GM23338 (cell line): ENCODE data around the gene REXO5. TPM values are rescaled to one million over a fixed set of nuclear protein-coding genes. Genes with fewer than 3 reads are reported as not detected.

ENCODE experiments used
- ATAC-seq: fragments of 200-7000 bp; cut with Tn5 transposase; 3 replicates; pipeline ENCODE4 v1.9.1; 2020
- DNase-seq: peaks from one replicate; pipeline ENCODE4 v3.0.0-alpha.2; 2015; ENCODE audit warnings: low spot score
- H2AFZ ChIP-seq: fragments of 200-600 bp; sonication (generic); 2 replicates; pipeline ENCODE4 v1.8.0; 2016; ENCODE audit warnings: antibody characterized with exemption, mild to moderate bottlenecking, moderate library complexity
- H3F3A ChIP-seq: fragments of 200-600 bp; sonication (generic); replicated peaks from 2 replicates; pipeline ENCODE4 v1.8.0; 2017; ENCODE audit warnings: antibody characterized with exemption, mixed run types, low read depth
- H3K27ac ChIP-seq: fragments of 200-600 bp; sonication (generic); 2 replicates; pipeline ENCODE4 v1.6.1; 2016; ENCODE audit warnings: low read depth
- H3K27me3 ChIP-seq: fragments of 200-600 bp; sonication (generic); 2 replicates; pipeline ENCODE4 v1.8.0; 2016; ENCODE audit warnings: mild to moderate bottlenecking, mixed run types, moderate library complexity; ENCODE audit not compliant: insufficient read depth
- H3K36me3 ChIP-seq: fragments of 200-600 bp; sonication (generic); 2 replicates; pipeline ENCODE4 v1.8.0; 2016; ENCODE audit warnings: mild to moderate bottlenecking; ENCODE audit not compliant: insufficient read depth
- H3K4me1 ChIP-seq: fragments of 200-600 bp; sonication (generic); 2 replicates; pipeline ENCODE4 v1.8.0; 2016; ENCODE audit warnings: mild to moderate bottlenecking, moderate library complexity; ENCODE audit not compliant: insufficient read depth
- H3K4me2 ChIP-seq: fragments of 200-600 bp; sonication (generic); 2 replicates; pipeline ENCODE4 v1.7.1; 2017; ENCODE audit warnings: mixed run types
- H3K4me3 ChIP-seq: fragments of 200-600 bp; sonication (generic); 2 replicates; pipeline ENCODE4 v1.6.1; 2016; ENCODE audit warnings: mixed run types
- H3K79me2 ChIP-seq: fragments of 200-600 bp; sonication (generic); replicated peaks from 2 replicates; pipeline ENCODE4 v1.8.0; 2017; ENCODE audit warnings: mild to moderate bottlenecking; ENCODE audit not compliant: insufficient read depth
- H3K9me2 ChIP-seq: fragments of 200-600 bp; sonication (generic); 2 replicates; pipeline ENCODE4 v1.8.0; 2017; ENCODE audit not compliant: insufficient read depth
- H4K20me1 ChIP-seq: fragments of 200-600 bp; sonication (generic); replicated peaks from 2 replicates; pipeline ENCODE4 v1.8.0; 2017; ENCODE audit warnings: mild to moderate bottlenecking; ENCODE audit not compliant: insufficient read depth
- H3K27ac Mint-ChIP-seq: 2 replicates; pipeline ENCODE4 v1.8.0; 2020; ENCODE audit warnings: inconsistent platforms, mild to moderate bottlenecking, moderate library complexity, mixed read lengths
- H3K27me3 Mint-ChIP-seq: 3 replicates; pipeline ENCODE4 v1.8.0; 2022; ENCODE audit warnings: low read depth, mild to moderate bottlenecking, moderate library complexity, mixed read lengths, inconsistent platforms; ENCODE audit not compliant: insufficient read depth, poor library complexity
- H3K36me3 Mint-ChIP-seq: 3 replicates; pipeline ENCODE4 v1.8.0; 2021; ENCODE audit warnings: low read depth, mild to moderate bottlenecking, inconsistent platforms, moderate library complexity, mixed read lengths
- H3K4me1 Mint-ChIP-seq: 3 replicates; pipeline ENCODE4 v1.8.0; 2020; ENCODE audit warnings: mild to moderate bottlenecking, inconsistent platforms, mixed read lengths
- H3K4me3 Mint-ChIP-seq: 3 replicates; pipeline ENCODE4 v1.8.0; 2021; ENCODE audit warnings: moderate library complexity, mild to moderate bottlenecking, inconsistent platforms, mixed read lengths
- H3K9me3 Mint-ChIP-seq: 3 replicates; pipeline ENCODE4 v1.8.0; 2020; ENCODE audit warnings: moderate library complexity, mild to moderate bottlenecking, inconsistent platforms, mixed read lengths
- ETS1 ChIP-seq: IDR thresholded peaks from 2 replicates; pipeline ENCODE4 v1.6.1; 2016; ENCODE audit warnings: antibody characterized with exemption
- EZH2phosphoT487 ChIP-seq: fragments of 200-600 bp; sonication (generic); IDR thresholded peaks from one replicate; pipeline ENCODE4 v1.8.1; 2018; ENCODE audit warnings: antibody characterized with exemption; ENCODE audit not compliant: unreplicated experiment
- JUNB ChIP-seq: IDR thresholded peaks from one replicate; pipeline ENCODE4 v1.6.1; 2016; ENCODE audit warnings: antibody characterized with exemption; ENCODE audit not compliant: unreplicated experiment
- NANOG ChIP-seq: IDR thresholded peaks from 2 replicates; pipeline ENCODE4 v1.6.1; 2016; ENCODE audit warnings: antibody characterized with exemption, borderline replicate concordance
- POLR2AphosphoS5 ChIP-seq: IDR thresholded peaks from 2 replicates; pipeline ENCODE4 v1.6.1; 2016; ENCODE audit warnings: antibody characterized with exemption, low read depth
- ZNF331 ChIP-seq: fragments of 250-450 bp; sonication (Bioruptor Pico); IDR thresholded peaks from 2 replicates; pipeline ENCODE4 v1.5.0; 2020; ENCODE audit warnings: low read depth, mild to moderate bottlenecking, moderate library complexity
- long read RNA-seq: library from polyadenylated mRNA; unstranded; transcript quantifications from one replicate; pipeline ENCODE4 v2.0.0, GENCODE V29; 2020; ENCODE audit not compliant: unreplicated experiment
- polyA plus RNA-seq: library from polyadenylated mRNA; unstranded; fragments of >200 nt; fragmentation: Nextera tagmentation; extraction: Ambion mirVana; gene quantifications from 2 replicates; pipeline ENCODE4 v1.2.1, GENCODE V29; 2016
- total RNA-seq: library from RNA; depleted of rRNA; stranded (reverse); fragments of >200 nt; shearing (Covaris generic); gene quantifications from 2 replicates; pipeline ENCODE4 v1.2.3, GENCODE V29; 2014; rRNA removed
- TF ChIP-seq, protein P1 (sequence below), 2 experiments: fragments of 200-600 bp in 1 of 2; sonication (generic) in 1 of 2; conservative IDR thresholded peaks; 2 replicates each; pipeline versions ENCODE4 v1.5.1 to v1.6.1; 2016 to 2017; ENCODE audit warnings: antibody characterized with exemption in 2 of 2, low read depth in 2 of 2, mild to moderate bottlenecking in 2 of 2, moderate library complexity in 1 of 2
- TF ChIP-seq, protein P2 (sequence below): IDR thresholded peaks from one replicate; pipeline ENCODE4 v1.6.1; 2018; ENCODE audit warnings: antibody characterized with exemption; ENCODE audit not compliant: unreplicated experiment
- TF ChIP-seq, protein P3 (sequence below): fragments of 250-450 bp; sonication (Bioruptor Pico); IDR thresholded peaks from 2 replicates; pipeline ENCODE4 v1.5.0; 2020; ENCODE audit warnings: mild to moderate bottlenecking, moderate library complexity

The REXO5 gene, protein sequence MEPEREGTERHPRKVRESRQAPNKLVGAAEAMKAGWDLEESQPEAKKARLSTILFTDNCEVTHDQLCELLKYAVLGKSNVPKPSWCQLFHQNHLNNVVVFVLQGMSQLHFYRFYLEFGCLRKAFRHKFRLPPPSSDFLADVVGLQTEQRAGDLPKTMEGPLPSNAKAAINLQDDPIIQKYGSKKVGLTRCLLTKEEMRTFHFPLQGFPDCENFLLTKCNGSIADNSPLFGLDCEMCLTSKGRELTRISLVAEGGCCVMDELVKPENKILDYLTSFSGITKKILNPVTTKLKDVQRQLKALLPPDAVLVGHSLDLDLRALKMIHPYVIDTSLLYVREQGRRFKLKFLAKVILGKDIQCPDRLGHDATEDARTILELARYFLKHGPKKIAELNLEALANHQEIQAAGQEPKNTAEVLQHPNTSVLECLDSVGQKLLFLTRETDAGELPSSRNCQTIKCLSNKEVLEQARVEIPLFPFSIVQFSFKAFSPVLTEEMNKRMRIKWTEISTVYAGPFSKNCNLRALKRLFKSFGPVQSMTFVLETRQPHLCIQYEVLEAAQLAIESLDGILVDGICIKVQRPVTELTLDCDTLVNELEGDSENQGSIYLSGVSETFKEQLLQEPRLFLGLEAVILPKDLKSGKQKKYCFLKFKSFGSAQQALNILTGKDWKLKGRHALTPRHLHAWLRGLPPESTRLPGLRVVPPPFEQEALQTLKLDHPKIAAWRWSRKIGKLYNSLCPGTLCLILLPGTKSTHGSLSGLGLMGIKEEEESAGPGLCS
- total RNA-seq (5.9 and 6.9 TPM in 2 replicates), polyA plus RNA-seq (5.4 and 6.5 TPM in 2 replicates)
- long read RNA-seq, partial matches to known transcripts: 1 of 3 reads
- long read RNA-seq, other reads (novel, unspliced or antisense): 0 of 3 reads

DNA sequence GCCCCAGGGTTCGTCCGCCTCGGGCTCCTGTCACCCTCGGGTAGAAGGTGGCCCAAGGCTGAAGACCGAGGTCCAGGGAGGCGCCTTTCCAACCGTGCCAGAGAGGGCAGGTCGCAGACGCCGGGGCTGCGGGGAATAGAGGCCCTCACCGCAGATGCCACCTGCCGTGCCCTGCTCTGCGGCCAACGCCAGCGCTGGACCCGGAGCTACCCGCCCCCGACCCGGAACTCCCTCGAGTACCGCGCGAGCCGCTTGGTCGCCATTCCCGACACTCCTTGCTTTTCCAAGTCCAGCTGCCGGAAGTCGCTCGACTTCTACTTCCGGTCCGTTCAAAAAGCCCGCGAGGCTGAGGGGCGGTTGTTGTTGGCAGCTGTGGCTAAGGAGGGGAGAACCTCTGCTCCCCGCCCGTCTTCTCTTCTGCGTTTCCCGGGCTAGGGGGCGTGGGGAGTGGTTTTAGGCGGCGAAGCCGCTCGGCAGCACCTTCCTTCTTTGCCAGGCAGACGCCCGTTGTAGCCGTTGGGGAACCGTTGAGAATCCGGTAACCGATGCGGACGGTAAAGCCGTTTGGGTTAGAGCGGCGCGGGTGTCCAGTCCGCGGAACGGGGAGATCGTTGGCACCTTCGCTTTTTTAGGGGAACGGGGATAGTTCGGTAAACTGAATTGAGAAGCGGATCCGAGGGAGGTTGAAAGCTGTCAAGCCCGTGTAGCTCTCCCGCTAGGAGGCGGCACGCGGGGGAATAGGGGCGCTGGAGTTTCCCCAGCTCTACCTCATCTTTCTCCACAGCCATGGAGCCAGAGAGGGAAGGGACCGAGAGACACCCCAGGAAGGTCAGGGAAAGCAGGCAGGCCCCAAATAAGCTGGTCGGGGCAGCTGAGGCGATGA lies at the start of gene REXO5, which contains the start of gene ERI2:
TSS of gene REXO5 (plus strand) at position 360 of the 883 bp plus-strand sequence. CDS start at position 787, 427 bp downstream.
TSS of gene ERI2 (minus strand) at position 305 of the 883 bp plus-strand sequence. CDS start at position 263, 42 bp downstream.
- H3K4me3 Mint-ChIP-seq: peak within 1 kb of the TSS; percentile 98
- peaks cover 5% of the 10 kb centered on the region; the same call in 1 of the 2 replicates for H3K4me1 ChIP-seq
- H3K4me1 Mint-ChIP-seq: peaks cover 14% of the 10 kb centered on the region; the same call in 2 of the 3 replicates
- H3K9me3 Mint-ChIP-seq: no peaks in the 10 kb centered on the region
- peak within 1 kb of the TSS; percentile 98 for H3K27ac Mint-ChIP-seq
- peak within 1 kb of the TSS; percentile 98 for H2AFZ ChIP-seq
- H3K9me2 ChIP-seq: no peaks in the 10 kb centered on the region
- peak within 1 kb of the TSS; percentile 97 for H3K4me2 ChIP-seq
- H3K27me3 Mint-ChIP-seq: peaks cover 5% of the 10 kb centered on the region
- peak within 1 kb of the TSS; percentile 95 for H3K27ac ChIP-seq
- no peaks in the 10 kb centered on the region for H3K36me3 ChIP-seq
- peak; percentile 89 for ATAC-seq
- peak within 1 kb of the TSS; percentile 84 for H3K4me3 ChIP-seq
- peaks cover 11% of the 10 kb centered on the region; the same call in 1 of the 2 replicates for H3F3A ChIP-seq
- H3K36me3 Mint-ChIP-seq: no peaks in the 10 kb centered on the region
- no peaks in the 10 kb centered on the region for H3K27me3 ChIP-seq
- no peaks in the 10 kb centered on the region for H4K20me1 ChIP-seq
- DNase-seq: peak; percentile 96
- no peaks in the 10 kb centered on the region for H3K79me2 ChIP-seq
- no peak for TF ChIP-seq ZNF331 (CRISPR knock-in tag)
- no peak for TF ChIP-seq EZH2phosphoT487
- peak; percentile 83 for TF ChIP-seq POLR2AphosphoS5
- TF ChIP-seq, protein P1, sequence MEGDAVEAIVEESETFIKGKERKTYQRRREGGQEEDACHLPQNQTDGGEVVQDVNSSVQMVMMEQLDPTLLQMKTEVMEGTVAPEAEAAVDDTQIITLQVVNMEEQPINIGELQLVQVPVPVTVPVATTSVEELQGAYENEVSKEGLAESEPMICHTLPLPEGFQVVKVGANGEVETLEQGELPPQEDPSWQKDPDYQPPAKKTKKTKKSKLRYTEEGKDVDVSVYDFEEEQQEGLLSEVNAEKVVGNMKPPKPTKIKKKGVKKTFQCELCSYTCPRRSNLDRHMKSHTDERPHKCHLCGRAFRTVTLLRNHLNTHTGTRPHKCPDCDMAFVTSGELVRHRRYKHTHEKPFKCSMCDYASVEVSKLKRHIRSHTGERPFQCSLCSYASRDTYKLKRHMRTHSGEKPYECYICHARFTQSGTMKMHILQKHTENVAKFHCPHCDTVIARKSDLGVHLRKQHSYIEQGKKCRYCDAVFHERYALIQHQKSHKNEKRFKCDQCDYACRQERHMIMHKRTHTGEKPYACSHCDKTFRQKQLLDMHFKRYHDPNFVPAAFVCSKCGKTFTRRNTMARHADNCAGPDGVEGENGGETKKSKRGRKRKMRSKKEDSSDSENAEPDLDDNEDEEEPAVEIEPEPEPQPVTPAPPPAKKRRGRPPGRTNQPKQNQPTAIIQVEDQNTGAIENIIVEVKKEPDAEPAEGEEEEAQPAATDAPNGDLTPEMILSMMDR (conservative IDR thresholded peaks at IDR 0.05; ENCODE audit: low read depth in 2 of 2): peak; percentile 34 to 40; a peak in 2 of 4 replicates
- TF ChIP-seq, protein P2, sequence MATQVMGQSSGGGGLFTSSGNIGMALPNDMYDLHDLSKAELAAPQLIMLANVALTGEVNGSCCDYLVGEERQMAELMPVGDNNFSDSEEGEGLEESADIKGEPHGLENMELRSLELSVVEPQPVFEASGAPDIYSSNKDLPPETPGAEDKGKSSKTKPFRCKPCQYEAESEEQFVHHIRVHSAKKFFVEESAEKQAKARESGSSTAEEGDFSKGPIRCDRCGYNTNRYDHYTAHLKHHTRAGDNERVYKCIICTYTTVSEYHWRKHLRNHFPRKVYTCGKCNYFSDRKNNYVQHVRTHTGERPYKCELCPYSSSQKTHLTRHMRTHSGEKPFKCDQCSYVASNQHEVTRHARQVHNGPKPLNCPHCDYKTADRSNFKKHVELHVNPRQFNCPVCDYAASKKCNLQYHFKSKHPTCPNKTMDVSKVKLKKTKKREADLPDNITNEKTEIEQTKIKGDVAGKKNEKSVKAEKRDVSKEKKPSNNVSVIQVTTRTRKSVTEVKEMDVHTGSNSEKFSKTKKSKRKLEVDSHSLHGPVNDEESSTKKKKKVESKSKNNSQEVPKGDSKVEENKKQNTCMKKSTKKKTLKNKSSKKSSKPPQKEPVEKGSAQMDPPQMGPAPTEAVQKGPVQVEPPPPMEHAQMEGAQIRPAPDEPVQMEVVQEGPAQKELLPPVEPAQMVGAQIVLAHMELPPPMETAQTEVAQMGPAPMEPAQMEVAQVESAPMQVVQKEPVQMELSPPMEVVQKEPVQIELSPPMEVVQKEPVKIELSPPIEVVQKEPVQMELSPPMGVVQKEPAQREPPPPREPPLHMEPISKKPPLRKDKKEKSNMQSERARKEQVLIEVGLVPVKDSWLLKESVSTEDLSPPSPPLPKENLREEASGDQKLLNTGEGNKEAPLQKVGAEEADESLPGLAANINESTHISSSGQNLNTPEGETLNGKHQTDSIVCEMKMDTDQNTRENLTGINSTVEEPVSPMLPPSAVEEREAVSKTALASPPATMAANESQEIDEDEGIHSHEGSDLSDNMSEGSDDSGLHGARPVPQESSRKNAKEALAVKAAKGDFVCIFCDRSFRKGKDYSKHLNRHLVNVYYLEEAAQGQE: no peak
- TF ChIP-seq ETS1: peak; percentile 67; the same call in 1 of the 2 replicates
- TF ChIP-seq NANOG: no peak
- TF ChIP-seq JUNB: no peak
- TF ChIP-seq, protein P3, sequence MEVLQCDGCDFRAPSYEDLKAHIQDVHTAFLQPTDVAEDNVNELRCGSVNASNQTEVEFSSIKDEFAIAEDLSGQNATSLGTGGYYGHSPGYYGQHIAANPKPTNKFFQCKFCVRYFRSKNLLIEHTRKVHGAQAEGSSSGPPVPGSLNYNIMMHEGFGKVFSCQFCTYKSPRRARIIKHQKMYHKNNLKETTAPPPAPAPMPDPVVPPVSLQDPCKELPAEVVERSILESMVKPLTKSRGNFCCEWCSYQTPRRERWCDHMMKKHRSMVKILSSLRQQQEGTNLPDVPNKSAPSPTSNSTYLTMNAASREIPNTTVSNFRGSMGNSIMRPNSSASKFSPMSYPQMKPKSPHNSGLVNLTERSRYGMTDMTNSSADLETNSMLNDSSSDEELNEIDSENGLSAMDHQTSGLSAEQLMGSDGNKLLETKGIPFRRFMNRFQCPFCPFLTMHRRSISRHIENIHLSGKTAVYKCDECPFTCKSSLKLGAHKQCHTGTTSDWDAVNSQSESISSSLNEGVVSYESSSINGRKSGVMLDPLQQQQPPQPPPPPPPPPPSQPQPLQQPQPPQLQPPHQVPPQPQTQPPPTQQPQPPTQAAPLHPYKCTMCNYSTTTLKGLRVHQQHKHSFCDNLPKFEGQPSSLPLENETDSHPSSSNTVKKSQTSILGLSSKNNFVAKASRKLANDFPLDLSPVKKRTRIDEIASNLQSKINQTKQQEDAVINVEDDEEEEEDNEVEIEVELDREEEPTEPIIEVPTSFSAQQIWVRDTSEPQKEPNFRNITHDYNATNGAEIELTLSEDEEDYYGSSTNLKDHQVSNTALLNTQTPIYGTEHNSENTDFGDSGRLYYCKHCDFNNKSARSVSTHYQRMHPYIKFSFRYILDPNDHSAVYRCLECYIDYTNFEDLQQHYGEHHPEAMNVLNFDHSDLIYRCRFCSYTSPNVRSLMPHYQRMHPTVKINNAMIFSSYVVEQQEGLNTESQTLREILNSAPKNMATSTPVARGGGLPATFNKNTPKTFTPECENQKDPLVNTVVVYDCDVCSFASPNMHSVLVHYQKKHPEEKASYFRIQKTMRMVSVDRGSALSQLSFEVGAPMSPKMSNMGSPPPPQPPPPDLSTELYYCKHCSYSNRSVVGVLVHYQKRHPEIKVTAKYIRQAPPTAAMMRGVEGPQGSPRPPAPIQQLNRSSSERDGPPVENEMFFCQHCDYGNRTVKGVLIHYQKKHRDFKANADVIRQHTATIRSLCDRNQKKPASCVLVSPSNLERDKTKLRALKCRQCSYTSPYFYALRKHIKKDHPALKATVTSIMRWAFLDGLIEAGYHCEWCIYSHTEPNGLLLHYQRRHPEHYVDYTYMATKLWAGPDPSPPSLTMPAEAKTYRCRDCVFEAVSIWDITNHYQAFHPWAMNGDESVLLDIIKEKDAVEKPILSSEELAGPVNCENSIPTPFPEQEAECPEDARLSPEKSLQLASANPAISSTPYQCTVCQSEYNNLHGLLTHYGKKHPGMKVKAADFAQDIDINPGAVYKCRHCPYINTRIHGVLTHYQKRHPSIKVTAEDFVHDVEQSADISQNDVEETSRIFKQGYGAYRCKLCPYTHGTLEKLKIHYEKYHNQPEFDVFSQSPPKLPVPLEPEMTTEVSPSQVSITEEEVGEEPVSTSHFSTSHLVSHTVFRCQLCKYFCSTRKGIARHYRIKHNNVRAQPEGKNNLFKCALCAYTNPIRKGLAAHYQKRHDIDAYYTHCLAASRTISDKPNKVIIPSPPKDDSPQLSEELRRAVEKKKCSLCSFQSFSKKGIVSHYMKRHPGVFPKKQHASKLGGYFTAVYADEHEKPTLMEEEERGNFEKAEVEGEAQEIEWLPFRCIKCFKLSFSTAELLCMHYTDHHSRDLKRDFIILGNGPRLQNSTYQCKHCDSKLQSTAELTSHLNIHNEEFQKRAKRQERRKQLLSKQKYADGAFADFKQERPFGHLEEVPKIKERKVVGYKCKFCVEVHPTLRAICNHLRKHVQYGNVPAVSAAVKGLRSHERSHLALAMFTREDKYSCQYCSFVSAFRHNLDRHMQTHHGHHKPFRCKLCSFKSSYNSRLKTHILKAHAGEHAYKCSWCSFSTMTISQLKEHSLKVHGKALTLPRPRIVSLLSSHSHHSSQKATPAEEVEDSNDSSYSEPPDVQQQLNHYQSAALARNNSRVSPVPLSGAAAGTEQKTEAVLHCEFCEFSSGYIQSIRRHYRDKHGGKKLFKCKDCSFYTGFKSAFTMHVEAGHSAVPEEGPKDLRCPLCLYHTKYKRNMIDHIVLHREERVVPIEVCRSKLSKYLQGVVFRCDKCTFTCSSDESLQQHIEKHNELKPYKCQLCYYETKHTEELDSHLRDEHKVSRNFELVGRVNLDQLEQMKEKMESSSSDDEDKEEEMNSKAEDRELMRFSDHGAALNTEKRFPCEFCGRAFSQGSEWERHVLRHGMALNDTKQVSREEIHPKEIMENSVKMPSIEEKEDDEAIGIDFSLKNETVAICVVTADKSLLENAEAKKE (CRISPR knock-in tag): no peak
